WI38 (cell line): ENCODE results near the gene LYL1.

ENCODE experiments used
- H3K4me3 ChIP-seq: 2 replicates; pipeline ENCODE4 v1.5.1; 2011; ENCODE audit warnings: low read depth, mild to moderate bottlenecking, control low read depth, low read length
- CTCF ChIP-seq: IDR thresholded peaks from 2 replicates; pipeline ENCODE4 v1.5.1; 2012; ENCODE audit warnings: low read depth, mild to moderate bottlenecking, control low read depth, low read length

LYL1 gene

GRCh38 chr19:13127051-13127450, 24.4 kb upstream of the LYL1 start:
- no peak overlapping the region for H3K4me3 ChIP-seq
- no peak for TF ChIP-seq CTCF

GRCh38 chr19:13122980-13123957, 20.6 kb upstream of the LYL1 start:
- no peak for TF ChIP-seq CTCF
- H3K4me3 ChIP-seq = no peak overlapping the region

GRCh38 chr19:13122275-13122878, 19.7 kb upstream of the LYL1 start:
- TF ChIP-seq CTCF = no peak
- no peak overlapping the region for H3K4me3 ChIP-seq

GRCh38 chr19:13121551-13122274, 19.1 kb upstream of the LYL1 start:
- no peak for TF ChIP-seq CTCF
- H3K4me3 ChIP-seq = peak overlapping the region; percentile 31

- TF ChIP-seq CTCF = no peak
- peak overlapping the region; percentile 73 for H3K4me3 ChIP-seq
These were observed 18.2 kb upstream of the LYL1 start for GRCh38 chr19:13120817-13121216.

GRCh38 chr19:13120031-13120430, 17.4 kb upstream of the LYL1 start:
- peak overlapping the region; percentile 73 for H3K4me3 ChIP-seq

More at GRCh38 chr19:13120031-13120430, 17.4 kb upstream of the LYL1 start:
- TF ChIP-seq CTCF = no peak
